GM19438 (cell line): ENCODE measurements around the gene ATIC.

Experiments used
- ATAC-seq: cut with Tn5 transposase; IDR thresholded peaks from one replicate; pipeline ENCODE4 v1.9.1; 2021; ENCODE audit warnings: low read depth; ENCODE audit not compliant: unreplicated experiment

ATIC gene

GRCh38 chr2:215314896-215315295 is 3.0 kb downstream of the ATIC start:
- no peak for ATAC-seq

DNA sequence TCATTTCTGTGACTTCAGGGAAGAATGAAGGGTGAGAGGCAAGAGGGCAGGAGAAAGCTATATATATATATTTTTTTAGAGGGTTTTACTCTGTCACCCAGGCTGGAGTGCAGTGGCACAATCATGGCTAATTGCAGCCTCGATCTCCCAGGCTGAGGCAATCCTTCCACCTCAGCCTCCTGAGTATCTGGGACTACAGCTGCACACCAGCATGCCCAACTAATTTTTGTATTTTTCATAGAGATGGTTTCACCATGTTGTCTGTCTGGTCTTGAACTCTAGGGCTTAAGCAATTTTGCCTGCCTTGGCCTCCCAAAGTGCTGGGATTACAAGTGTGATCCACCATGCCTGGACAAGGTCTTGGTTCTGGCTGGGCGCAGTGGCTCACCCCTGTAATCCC is 3.4 kb downstream of the ATIC start:
- ATAC-seq = no peak

GRCh38 chr2:215316336-215316735 is 4.5 kb downstream of the ATIC start:
- no peak for ATAC-seq

- ATAC-seq = no peak
Measured at GRCh38 chr2:215319500-215319899, 7.6 kb downstream of the ATIC start.

GRCh38 chr2:215320102-215320501 is 8.2 kb downstream of the ATIC start:
- no peak for ATAC-seq

- ATAC-seq = no peak
Measured at GRCh38 chr2:215320679-215321078, 8.8 kb downstream of the ATIC start.

- no peak for ATAC-seq
Measured at GRCh38 chr2:215324811-215325210, 13.0 kb downstream of the ATIC start.

DNA sequence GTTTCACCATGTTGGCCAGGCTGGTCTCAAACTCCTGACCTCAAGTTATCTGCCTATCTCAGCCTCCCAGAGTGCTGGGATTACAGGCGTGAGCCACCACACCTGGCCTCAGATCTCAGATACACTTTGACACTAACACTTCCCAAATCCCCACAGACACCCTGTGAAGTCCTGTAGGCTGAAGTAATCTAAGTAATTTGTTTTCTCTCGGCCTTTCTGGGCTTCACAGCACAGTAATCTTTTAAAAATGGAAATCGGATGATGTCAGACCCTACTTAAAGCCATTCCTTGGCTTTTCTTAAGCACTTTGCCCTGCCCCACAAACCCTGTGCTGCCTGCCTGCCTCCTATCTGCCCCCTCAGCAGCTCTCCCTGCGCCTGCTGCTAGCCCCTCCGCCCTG is 16.2 kb downstream of the ATIC start:
- ATAC-seq = no peak

DNA sequence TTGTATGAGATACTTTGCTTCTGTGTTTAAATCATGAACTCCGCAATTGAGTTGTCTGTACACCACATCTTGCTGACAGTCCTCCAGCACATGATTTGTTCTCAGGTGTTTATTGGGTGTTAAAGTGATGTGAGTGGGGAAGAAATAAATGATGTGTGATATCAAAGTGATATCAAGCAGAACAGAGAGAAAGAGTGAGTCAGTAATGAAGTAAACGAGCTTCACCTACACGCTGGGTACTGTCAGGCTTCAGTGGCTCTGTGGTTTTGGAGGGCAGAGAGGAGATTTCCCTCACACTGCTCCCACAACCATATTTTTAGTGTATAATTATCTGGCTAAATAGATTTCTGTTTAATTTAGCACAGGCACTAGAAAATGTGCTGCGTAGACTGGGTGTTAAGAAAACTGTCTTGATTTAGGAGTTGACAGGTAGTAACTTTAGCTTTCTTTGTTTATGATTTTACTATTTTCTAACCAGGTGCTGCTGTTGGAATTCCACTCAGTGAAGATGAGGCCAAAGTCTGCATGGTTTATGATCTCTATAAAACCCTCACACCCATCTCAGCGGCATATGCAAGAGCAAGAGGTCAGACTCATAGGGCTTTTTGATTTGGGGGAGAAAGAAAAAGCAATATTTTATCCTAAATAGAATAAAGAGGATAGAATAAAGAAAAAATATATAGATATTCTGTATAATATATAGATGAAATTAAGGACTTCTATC is 21.2 kb downstream of the ATIC start:
- ATAC-seq = no peak

- no peak for ATAC-seq
Measured at GRCh38 chr2:215338883-215339679, 27.2 kb downstream of the ATIC start.

DNA sequence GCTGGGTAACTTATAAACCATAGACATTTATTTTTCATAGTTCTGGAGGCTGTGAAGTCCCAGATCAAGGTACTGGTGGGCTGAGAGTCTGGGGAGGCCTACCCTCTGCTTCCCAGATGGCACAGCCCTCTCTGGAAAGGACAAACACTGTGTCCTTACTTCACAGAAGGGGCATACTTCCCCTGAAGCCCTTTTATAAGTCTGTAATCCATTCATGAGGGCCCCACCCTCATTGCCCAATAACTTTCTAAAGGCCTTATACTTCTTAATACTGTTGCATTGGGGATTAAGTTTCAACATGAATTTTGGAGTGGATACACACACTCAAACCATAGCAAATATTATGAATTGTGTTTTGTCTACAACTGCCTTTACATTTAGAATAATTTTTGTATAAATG is 36.0 kb downstream of the ATIC start:
- no peak for ATAC-seq

DNA sequence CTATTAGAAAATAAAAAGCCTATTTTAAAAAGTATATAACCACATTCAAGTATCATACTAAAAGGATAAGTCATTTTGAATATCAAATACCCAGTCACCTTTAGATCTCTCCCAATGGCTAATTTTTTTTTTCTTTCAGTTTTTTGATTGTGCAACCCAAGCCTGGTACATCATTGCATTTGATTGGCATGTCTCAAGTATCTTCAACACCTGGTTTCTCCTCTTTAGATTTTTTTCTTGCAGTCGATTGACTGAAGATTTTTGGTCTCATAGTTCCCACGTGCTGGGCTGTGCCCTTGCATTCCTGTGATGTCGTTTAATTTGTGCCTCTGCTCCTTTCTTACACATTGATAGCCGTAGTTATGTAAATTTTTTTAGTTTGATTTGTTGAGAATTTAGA is 40.7 kb downstream of the ATIC start:
- no peak for ATAC-seq

DNA sequence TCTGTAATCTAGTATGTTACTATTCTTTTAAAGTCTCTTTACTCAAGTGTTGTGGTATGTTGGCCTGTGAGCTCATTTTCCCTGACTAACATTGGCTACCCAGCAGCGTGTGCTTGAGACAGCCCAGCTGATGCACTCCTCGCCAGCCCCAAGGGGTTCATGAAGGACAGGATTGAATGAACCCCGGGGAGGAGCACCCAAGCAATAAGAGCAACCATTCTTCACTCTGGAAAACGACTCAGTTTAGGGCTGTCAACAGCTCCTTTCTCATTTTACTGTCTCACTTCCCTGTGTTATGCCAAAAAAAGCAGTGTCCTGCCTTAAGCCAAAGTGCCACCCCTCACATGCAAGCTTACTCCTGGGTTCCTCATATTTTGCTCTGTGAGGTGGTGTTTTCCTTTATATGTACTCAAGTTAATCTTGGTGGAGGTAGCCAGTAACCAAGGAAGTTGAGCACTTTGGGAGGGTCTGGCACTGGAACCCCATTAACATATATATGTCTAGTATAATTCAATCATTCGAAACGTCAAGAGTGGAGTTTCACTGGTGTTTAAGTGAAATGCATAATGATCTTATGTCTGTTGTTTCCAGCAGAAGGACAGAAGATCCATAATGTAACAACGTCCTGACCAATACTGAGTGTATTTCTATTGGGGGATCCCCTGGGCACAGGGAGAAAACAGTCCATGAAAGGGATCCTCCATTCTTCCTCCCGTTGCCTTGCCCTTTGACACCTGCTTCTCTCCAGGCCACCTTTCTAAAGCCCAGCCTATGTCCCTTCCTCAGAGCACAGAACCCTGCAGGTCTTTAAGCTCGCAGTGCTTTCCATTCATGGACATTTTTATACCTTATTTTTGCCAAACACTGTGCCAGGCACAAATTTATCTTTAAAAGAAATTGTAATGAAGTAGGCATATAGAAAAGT is 43.2 kb downstream of the ATIC start:
- no peak for ATAC-seq

DNA sequence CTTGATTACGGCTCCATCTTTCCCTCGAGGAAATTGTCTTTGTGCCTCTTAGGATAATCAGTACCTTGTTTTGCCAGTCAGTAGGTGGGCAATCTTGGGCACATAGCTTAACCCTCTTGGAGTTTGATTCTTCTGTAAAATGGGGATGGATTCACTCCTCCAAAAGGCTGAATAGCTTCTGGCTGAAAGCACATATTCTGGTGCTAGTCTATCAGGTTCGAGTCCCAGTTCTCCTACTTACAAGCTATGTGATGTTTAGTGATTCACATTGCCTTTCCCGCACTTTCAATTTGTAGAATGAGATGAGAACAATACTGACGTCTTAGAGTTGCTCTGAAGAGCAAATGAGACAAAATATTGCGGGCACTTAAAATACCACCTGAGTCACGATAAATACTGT is 43.9 kb downstream of the ATIC start:
- ATAC-seq = no peak

GRCh38 chr2:215356334-215356947 is 44.6 kb downstream of the ATIC start:
- no peak for ATAC-seq

DNA sequence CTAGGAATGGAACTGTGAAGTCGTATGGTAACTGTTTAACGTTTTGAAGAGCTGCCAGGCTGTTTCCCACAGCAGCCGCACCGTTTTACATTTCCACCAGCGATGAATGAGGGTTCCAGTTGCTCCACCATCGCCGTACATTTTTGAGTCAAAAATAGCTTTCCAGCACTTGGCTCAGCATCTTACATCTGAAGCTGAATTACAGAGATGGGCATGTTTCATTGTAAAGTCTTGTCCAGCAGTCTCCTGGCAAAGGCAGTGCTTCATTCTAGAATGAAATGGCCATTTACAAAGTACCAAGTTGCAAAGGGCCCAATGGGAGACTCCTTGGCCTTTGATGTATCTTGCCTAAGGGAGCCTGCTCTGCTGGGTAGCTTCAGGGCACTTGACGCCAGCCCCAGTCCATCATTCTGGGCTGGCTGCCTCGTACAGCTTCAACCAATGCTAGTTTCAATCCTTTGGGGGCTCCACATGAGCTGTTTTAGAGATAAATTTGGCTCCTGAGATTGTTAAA is 45.1 kb downstream of the ATIC start:
- ATAC-seq = no peak

GRCh38 chr2:215357660-215358059 is 45.8 kb downstream of the ATIC start:
- no peak for ATAC-seq

GRCh38 chr2:215358312-215358845 is 46.5 kb downstream of the ATIC start:
- no peak for ATAC-seq

DNA sequence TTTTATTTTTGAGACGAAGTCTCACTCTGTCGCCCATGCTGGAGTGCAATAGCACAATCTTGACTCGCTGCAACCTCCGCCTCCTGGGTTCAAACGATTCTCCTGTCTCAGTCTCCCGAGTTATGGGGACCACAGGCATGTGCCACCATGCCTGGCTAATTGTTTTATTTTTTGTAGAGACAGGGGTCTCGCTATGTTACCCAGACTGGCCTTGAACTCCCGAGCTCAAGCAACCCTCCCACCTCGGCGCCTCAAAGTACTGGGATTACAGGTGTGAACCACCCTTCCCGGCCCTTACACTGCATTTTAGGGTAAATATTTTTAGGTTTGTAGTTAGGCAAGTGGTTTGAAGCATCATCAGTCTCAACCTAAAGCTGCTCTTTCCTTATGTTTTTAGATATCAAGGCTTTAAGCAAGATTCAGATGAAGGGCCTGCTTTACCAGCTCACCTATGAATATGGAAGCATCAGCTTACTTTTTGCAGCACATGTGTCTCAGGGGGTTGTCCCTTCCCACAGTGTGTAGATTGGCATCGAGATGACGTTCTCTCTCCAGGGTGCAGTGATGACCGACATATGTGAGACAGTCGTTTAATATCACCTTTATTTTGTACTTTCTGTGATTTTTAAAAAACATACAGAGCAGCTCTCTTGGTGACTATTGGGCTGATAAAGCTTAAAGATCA is 47.2 kb downstream of the ATIC start:
- ATAC-seq = no peak

DNA sequence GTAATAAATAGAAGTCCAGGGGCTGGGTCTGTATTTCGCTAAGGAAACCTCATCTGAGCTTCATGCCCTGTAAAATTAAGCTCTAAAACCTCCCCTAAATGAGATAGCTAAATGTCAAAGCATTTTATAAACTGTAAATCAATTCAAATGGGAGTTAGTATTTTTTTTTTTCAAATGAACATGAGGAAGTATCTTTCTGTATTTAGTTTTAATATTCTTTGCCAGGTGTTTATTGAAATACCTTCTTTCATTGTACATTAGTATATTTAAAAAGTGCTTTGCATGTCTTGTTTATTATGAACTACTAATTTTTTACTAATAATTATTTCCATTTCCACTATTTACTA is 47.7 kb downstream of the ATIC start:
- no peak for ATAC-seq
